GM23248 (cell line): Measurements from ENCODE around the gene UBA3.

Experiments
- EZH2 ChIP-seq: fragments of 200-600 bp; sonication (generic); IDR thresholded peaks from 2 replicates; pipeline ENCODE4 v1.6.1; 2018; ENCODE audit warnings: antibody characterized with exemption, mild to moderate bottlenecking; ENCODE audit not compliant: insufficient read depth, poor library complexity, severe bottlenecking
- EZH2phosphoT487 ChIP-seq: fragments of 200-600 bp; sonication (generic); IDR thresholded peaks from 2 replicates; pipeline ENCODE4 v1.6.1; 2018; ENCODE audit warnings: antibody characterized with exemption, moderate library complexity, mild to moderate bottlenecking, low read depth; ENCODE audit not compliant: insufficient read depth

DNA sequence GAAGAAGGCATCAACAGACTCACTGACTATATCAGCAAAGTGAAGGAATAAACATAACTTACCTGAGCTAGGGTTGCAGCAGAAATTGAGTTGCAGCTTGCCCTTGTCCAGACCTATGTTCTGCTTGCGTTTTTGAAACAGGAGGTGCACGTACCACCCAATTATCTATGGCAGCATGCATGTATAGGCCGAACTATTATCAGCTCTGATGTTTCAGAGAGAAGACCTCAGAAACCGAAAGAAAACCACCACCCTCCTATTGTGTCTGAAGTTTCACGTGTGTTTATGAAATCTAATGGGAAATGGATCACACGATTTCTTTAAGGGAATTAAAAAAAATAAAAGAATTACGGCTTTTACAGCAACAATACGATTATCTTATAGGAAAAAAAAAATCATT, 24.4 kb upstream of the UBA3 start:
- TF ChIP-seq EZH2 (no peak), EZH2phosphoT487 (no peak)
